Measurements from ENCODE around the gene SUPT3H. TPM values are rescaled to one million over a fixed set of nuclear protein-coding genes. Genes with fewer than 3 reads are reported as not detected.

The SUPT3H gene
- polyA plus RNA-seq, 3 donors: 22.1 to 24.9 (median 23.0) TPM

DNA sequence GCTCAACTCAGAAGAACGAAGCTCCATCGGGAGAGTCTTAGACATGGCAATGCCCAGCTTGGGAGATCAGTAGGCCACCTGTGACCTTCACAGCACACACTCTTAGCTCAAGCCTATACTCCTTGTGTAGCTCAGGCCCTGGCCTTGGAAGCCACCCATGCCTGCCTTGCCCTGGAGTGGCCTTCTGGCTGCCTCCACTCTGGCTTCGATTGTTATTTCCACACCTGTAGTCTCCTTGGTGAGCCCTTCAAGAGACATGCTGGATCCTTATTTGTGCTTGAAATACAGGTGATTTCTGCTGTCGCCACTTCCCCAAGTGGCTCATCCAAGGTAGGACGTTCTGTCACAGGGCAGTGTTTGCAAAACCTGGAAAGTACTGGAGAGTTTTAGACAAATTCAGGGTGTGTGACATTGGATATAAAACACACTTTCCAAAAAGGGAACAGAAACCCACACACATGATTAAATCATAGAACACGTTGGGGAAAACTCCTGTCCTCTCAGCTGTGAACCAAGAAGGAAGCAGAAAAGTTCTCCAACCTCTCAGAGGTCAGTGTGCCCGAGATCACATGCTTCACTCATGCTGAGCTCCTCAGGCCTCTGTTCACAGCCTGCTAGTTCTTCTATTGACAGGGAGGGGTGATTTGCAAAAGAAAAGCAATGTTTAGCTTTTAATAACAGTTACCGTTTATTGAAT, 598.5 kb downstream of the SUPT3H start:
- no peak for DNase-seq (ENCODE audit: extremely low read depth in 1 of 11, low read depth in 9 of 11, low spot score in 4 of 11)

Other genes with a start within 250 kb of the SUPT3H start
- 1 to 10 TPM; 2.4 to 3.8 (median 3.0) TPM for gene RUNX2, start 49.6 kb downstream of the SUPT3H start, polyA plus RNA-seq (ENCODE audit: insufficient read length in 3 of 3)

Measured in renal cortex interstitium (tissue), 11 donors.